ENCODE results near the gene APBB1.

APBB1 gene

GRCh38 chr11:6351782-6352382 is 67.0 kb downstream of the APBB1 start:
- DNase-seq (ENCODE audit: low spot score), result no peak
- no peak for FAIRE-seq

GRCh38 chr11:6350486-6350885 is 68.4 kb downstream of the APBB1 start:
- FAIRE-seq (no peak), DNase-seq (ENCODE audit: low spot score) (no peak)

DNA sequence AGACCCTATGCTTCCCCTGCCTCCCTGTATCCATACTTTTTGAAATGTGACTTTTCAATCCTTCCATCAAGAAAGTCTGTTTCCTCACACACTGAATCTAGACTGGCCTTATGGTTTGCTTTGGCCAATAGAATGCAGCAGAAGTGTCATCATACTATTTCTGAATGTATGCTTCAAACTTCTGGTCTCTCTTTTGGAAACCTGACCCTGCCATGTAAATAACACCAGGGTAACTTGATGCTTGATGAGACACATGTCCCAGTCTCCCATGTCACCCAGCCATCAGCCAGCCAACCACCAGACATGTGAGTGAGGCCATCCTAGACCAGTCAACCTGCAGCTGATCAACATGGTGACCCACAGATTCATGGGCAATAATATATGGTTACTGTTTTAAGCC is 68.9 kb downstream of the APBB1 start:
- FAIRE-seq, result no peak

GRCh38 chr11:6345366-6345765 is 73.5 kb downstream of the APBB1 start:
- DNase-seq (ENCODE audit: low spot score) (no peak), FAIRE-seq (no peak)

More for the DNA sequence above, 68.9 kb downstream of the APBB1 start:
- DNase-seq (ENCODE audit: low spot score), result no peak
